GM19240 (cell line): ENCODE data around the gene CCDC78.

ENCODE experiments used
- DNase-seq: peaks from one replicate; pipeline ENCODE4 v3.0.0; 2011; ENCODE audit warnings: low spot score; ENCODE audit not compliant: insufficient read length

Gene CCDC78

GRCh38 chr16:726438-727290 is at the start of gene CCDC78, which contains the start of gene HAGHL:
Gene CCDC78, minus strand, starts transcription at chr16:726443. Its CDS starts 76 bp downstream, at chr16:726367.
Gene HAGHL, plus strand, starts transcription at chr16:727106. Its CDS starts 404 bp downstream, at chr16:727510.
- DNase-seq: no peak

GRCh38 chr16:775236-775796 is 49.1 kb upstream of the CCDC78 start:
- no peak for DNase-seq

- no peak for DNase-seq
Measured at GRCh38 chr16:774086-775001, 48.1 kb upstream of the CCDC78 start.

GRCh38 chr16:772959-773358 is 46.7 kb upstream of the CCDC78 start:
- DNase-seq: no peak

GRCh38 chr16:770411-770810 is 44.2 kb upstream of the CCDC78 start:
- DNase-seq: no peak

- DNase-seq: no peak
Measured at GRCh38 chr16:769934-770333, 43.7 kb upstream of the CCDC78 start.

GRCh38 chr16:769184-769784 is 43.0 kb upstream of the CCDC78 start:
- DNase-seq: no peak

- no peak for DNase-seq
Measured at GRCh38 chr16:768428-768827, 42.2 kb upstream of the CCDC78 start.

GRCh38 chr16:767743-768235 is 41.5 kb upstream of the CCDC78 start:
- no peak for DNase-seq

GRCh38 chr16:766820-767640 is 40.8 kb upstream of the CCDC78 start:
- no peak for DNase-seq

GRCh38 chr16:766008-766819 is 40.0 kb upstream of the CCDC78 start:
- no peak for DNase-seq

- no peak for DNase-seq
Measured at GRCh38 chr16:765488-765865, 39.2 kb upstream of the CCDC78 start.

- no peak for DNase-seq
Measured at GRCh38 chr16:764848-765487, 38.7 kb upstream of the CCDC78 start.

GRCh38 chr16:764184-764750 is 38.0 kb upstream of the CCDC78 start:
- DNase-seq: no peak

- no peak for DNase-seq
Measured at GRCh38 chr16:763369-764183, 37.3 kb upstream of the CCDC78 start.

GRCh38 chr16:762595-763268 is 36.5 kb upstream of the CCDC78 start:
- no peak for DNase-seq
